K562 (cell line): Measurements from ENCODE around the gene TMEFF1. TPM values are rescaled to one million over a fixed set of nuclear protein-coding genes. Genes with fewer than 3 reads are reported as not detected.
"Not testable (repeated sequence)": the region's sequence is repeated elsewhere in the genome, so short reads cannot be mapped to it uniquely, and the experiment has no call there.

Experiments used
- ATAC-seq: fragments of 200-7000 bp; cut with Tn5 transposase; 3 replicates; pipeline ENCODE4 v1.9.1; 2020; ENCODE audit warnings: moderate library complexity
- BruUV-seq: library from RNA; stranded (reverse); fragments of 400-500 nt; replicated peaks from 2 replicates; lab custom pipeline; 2021; lab: Mats Ljungman, UMichigan
- CTCF ChIA-PET: fragments of 300-600 bp; formaldehyde crosslinking; extraction: SDS; loops from one replicate; lab custom pipeline; 2021; ENCODE audit warnings: low intra/inter-chr PET ratio; lab: Yijun Ruan, JAX
- POLR2A ChIA-PET: fragments of 300-600, 350-650 bp; sonication (Branson Sonifier 250); formaldehyde crosslinking; extraction: SDS; loops from one replicate; lab custom pipeline; 2021; ENCODE audit warnings: antibody characterized with exemption, inconsistent platforms; lab: Yijun Ruan, JAX
- DNase-seq, 4 experiments: peaks; one replicate each; pipeline versions ENCODE4 v3.0.0 to v3.0.0-alpha.2; 2011 to 2018; ENCODE audit warnings: low spot score in 3 of 4, mixed read lengths in 3 of 4; ENCODE audit errors: extremely low read depth in 1 of 4
- FAIRE-seq: peaks from 2 replicates; lab custom pipeline; 2011; peaks lifted over from hg19 to GRCh38; lab: Jason Lieb, UNC
- H2AFZ ChIP-seq: 2 replicates; pipeline ENCODE4 v1.6.0; 2011; ENCODE audit warnings: low read depth, low read length, control low read depth, inconsistent platforms
- H3K27ac ChIP-seq: fragments of 200-600 bp; 3 replicates; pipeline ENCODE4 v1.8.0; 2011; ENCODE audit warnings: low read depth, mild to moderate bottlenecking, control low read depth, inconsistent platforms, low read length, moderate library complexity, mixed read lengths; ENCODE audit errors: extremely low read depth
- H3K27me3 ChIP-seq, 2 experiments: fragments of 300-600 bp in 1 of 2; 2 replicates in 1 of 2; 3 replicates in 1 of 2; pipeline versions ENCODE4 v1.6.0 to v1.8.0; 2011; ENCODE audit warnings: inconsistent platforms in 2 of 2, low read length in 2 of 2, mild to moderate bottlenecking in 1 of 2, mixed read lengths in 1 of 2, moderate library complexity in 1 of 2; ENCODE audit not compliant: control insufficient read depth in 2 of 2, insufficient read depth in 2 of 2
- H3K36me3 ChIP-seq: fragments of 300-600 bp; 3 replicates; pipeline ENCODE4 v1.8.0; 2011; ENCODE audit warnings: mild to moderate bottlenecking, low read length, inconsistent platforms; ENCODE audit not compliant: control insufficient read depth, insufficient read depth
- H3K4me1 ChIP-seq, 2 experiments: fragments of 200-600 bp in 1 of 2; replicated peaks in 1 of 2; 2 replicates in 1 of 2; 3 replicates in 1 of 2; pipeline versions ENCODE4 v1.5.1 to v1.8.0; 2011; ENCODE audit warnings: inconsistent platforms in 2 of 2, low read length in 2 of 2, mild to moderate bottlenecking in 1 of 2, mixed read lengths in 1 of 2, moderate library complexity in 1 of 2; ENCODE audit not compliant: control insufficient read depth in 2 of 2, insufficient read depth in 2 of 2
- H3K4me2 ChIP-seq: 2 replicates; pipeline ENCODE4 v1.6.1; 2011; ENCODE audit warnings: low read length, control low read depth, inconsistent platforms, mixed read lengths; ENCODE audit not compliant: insufficient read depth
- H3K4me3 ChIP-seq: fragments of 200-600 bp; sonication (generic), shearing (Covaris generic); 2 replicates; pipeline ENCODE4 v1.5.1; 2016; ENCODE audit warnings: control low read depth, inconsistent platforms
- H3K79me2 ChIP-seq: fragments of 200-600 bp; 3 replicates; pipeline ENCODE4 v1.8.0; 2011; ENCODE audit warnings: low read length, inconsistent platforms; ENCODE audit not compliant: control insufficient read depth, insufficient read depth
- H3K9ac ChIP-seq, 2 experiments: 2 replicates each; pipeline versions ENCODE4 v1.6.0 to v1.6.1; 2011; ENCODE audit warnings: low read depth in 2 of 2, low read length in 2 of 2, control low read depth in 1 of 2, inconsistent platforms in 1 of 2, mild to moderate bottlenecking in 1 of 2, mixed read lengths in 1 of 2; ENCODE audit not compliant: insufficient read depth in 1 of 2
- H3K9me1 ChIP-seq: one replicate; pipeline ENCODE4 v1.6.0; 2011; ENCODE audit warnings: inconsistent platforms, mild to moderate bottlenecking, low read length, moderate library complexity; ENCODE audit not compliant: control insufficient read depth, insufficient read depth
- H3K9me3 ChIP-seq: replicated peaks from 2 replicates; pipeline ENCODE4 v1.5.1; 2011; ENCODE audit warnings: low read depth, low read length, inconsistent platforms; ENCODE audit not compliant: control insufficient read depth, insufficient read depth
- H4K20me1 ChIP-seq: replicated peaks from 2 replicates; pipeline ENCODE4 v1.6.1; 2011; ENCODE audit warnings: low read length, inconsistent platforms, mixed read lengths; ENCODE audit not compliant: control insufficient read depth, insufficient read depth
- BDP1 ChIP-seq: IDR thresholded peaks from 3 replicates; pipeline ENCODE4 v1.6.1; 2011; ENCODE audit not compliant: insufficient read length, insufficient read depth
- CEBPB ChIP-seq: fragments of 450-650 bp; IDR thresholded peaks from 2 replicates; pipeline ENCODE4 v1.6.1; 2016; ENCODE audit warnings: missing genetic modification characterization, missing compliant biosample characterization
- NCOA1 ChIP-seq: fragments of 450-650 bp; IDR thresholded peaks from 2 replicates; pipeline ENCODE4 v1.6.1; 2016; ENCODE audit warnings: low read depth
- SAP30 ChIP-seq: fragments of 200-600 bp; sonication (generic); IDR thresholded peaks from 2 replicates; pipeline ENCODE4 v1.6.1; 2012; ENCODE audit warnings: borderline replicate concordance, low read depth, mild to moderate bottlenecking, moderate library complexity, low read length, control low read depth, inconsistent platforms; ENCODE audit not compliant: insufficient read depth, poor library complexity, severe bottlenecking
- ZNF316 ChIP-seq: fragments of 450-650 bp; IDR thresholded peaks from 2 replicates; pipeline ENCODE4 v1.6.1; 2016
- WGBS: fragments of 100-300 bp; shearing (Covaris generic); methylation state at CpG from one replicate; pipeline ENCODE4 v1.1.6; 2016; ENCODE audit warnings: low coverage, mixed read lengths; ENCODE audit not compliant: insufficient coverage; ENCODE audit errors: missing lambda C conversion rate; 5-methylcytosine and 5-hydroxymethylcytosine counted together
- in situ Hi-C: fragments of 300-500 bp; cut with MboI; formaldehyde crosslinking; loops from 4 replicates; pipeline ENCODE4 v1.15.0; 2018; ENCODE audit warnings: inconsistent platforms, mixed read lengths
- intact Hi-C: fragments of 100-400 bp; cut with micrococcal nuclease; formaldehyde crosslinking; loops from 2 replicates; pipeline ENCODE4 v1.14.2; 2022
- polyA plus RNA-seq, 8 experiments: library from polyadenylated mRNA; depleted of rRNA in 4 of 8; stranded (reverse) in 5 of 8; unstranded in 3 of 8; fragments of >200 nt; fragmentation: Nextera tagmentation in 2 of 8; fragmentation: Illumina TruSeq in 1 of 8; extraction: Ambion mirVana in 2 of 8; extraction: Trizol in 1 of 8; gene quantifications; 2 replicates each; pipeline versions ENCODE4 v1.2.1 to v1.2.3, GENCODE V29; 2011 to 2014; ENCODE audit warnings: inconsistent platforms in 1 of 8, missing spikeins in 1 of 8
- total RNA-seq, 7 experiments: library from RNA; depleted of rRNA in 6 of 7; stranded (reverse); fragments of >200 nt in 6 of 7; fragmentation: Illumina TruSeq in 2 of 7; extraction: Trizol in 2 of 7; gene quantifications; 2 replicates each; pipeline versions ENCODE4 v1.2.1 to v1.2.3, GENCODE V29; 2011 to 2021; ENCODE audit warnings: low replicate concordance in 1 of 7

Gene TMEFF1
- total and polyA plus RNA-seq, 9 of the 15 experiments (the other 6 are each of a cell fraction or from before 2014, with no cell fraction given) = 0.07 to 1.1 (median 0.28) TPM; not detected in 2

DNA sequence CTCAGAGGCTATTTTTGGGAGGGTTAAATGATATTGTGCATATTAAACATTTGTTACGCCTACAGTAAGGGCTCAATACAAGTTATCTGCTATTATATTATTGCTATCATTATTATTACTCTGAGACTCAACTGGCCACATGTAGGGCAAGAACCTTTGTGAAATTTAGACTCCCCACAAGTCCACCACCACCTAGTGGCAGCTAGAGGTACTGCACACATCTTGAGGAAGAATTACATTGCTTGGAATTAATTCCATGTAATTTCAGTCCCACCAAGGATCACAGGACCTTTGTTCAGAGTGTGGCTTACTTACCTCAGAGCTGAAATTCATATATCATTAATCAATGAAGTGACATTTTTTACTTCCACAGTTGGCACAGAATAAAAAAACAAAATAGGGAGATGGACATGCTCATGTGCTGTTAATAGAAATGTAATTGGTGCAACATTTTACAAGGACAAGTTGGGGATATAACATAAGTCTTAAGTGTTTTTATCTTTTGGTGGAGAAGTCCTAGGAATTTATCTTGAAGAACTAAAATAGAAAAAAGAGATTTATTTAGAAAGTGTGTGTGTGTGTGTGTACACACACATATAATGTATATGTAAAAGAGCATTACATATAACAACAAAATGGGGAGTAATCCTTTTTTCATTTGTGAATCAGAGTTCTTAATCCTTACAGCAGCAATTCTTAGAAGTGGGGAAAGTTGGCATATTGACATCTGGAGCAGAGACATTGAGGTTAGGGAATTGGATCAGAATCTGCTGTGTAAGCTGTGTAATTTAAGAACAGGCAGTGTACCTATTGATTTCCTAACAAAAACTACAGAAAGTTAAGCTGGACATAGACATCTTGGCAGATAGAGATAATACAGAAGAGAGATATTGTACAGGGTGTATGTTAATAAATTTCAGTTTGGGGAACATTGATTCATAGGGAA, 34.8 kb upstream of the TMEFF1 start (continued):
- TF ChIP-seq NCOA1 (no peak), SAP30 (no peak)

DNA sequence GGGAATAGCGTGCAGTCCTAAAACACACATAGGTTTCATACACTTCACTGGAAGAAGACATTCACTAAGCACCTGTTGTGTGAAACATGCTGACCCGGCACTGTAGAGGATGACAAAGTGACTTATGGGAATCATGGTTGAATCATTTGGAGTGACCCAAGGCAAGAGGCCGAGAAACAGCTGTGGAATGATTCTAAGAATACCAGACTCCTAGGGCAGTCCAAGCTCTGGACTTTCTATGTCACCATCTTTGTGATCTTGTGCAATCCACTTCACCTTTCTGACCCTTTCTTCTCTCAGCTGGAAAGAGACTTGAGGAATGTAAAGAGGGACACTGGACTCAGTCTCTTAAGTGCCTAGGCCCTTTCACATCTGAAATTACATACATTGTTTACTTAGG, 32.9 kb upstream of the TMEFF1 start:
- Histone ChIP-seq H3K4me3 (no peak overlapping the region), H3K9me3 (no peaks in the 10 kb centered on the region), H3K36me3 (peaks cover 23% of the 10 kb centered on the region; the same call in 2 of the 3 replicates), H3K9ac (no peak overlapping the region), H3K4me1 (peaks cover 0 to 5% of the 10 kb centered on the region in 2 experiments; a peak in 1 of 5 replicates), H3K4me2 (no peak overlapping the region), H3K9me1 (no peaks in the 10 kb centered on the region), H3K27ac (no peak overlapping the region), H2AFZ (no peak overlapping the region), H3K79me2 (peaks cover 32% of the 10 kb centered on the region), H4K20me1 (no peaks in the 10 kb centered on the region), H3K27me3 (no peaks in the 10 kb centered on the region)
- FAIRE-seq (no peak), ATAC-seq (no peak), DNase-seq (no peak)
- TF ChIP-seq BDP1 (no peak), ZNF316 (peak; percentile 16; the same call in 1 of the 2 replicates), CEBPB (tag) (peak; percentile 60)
- no TSS peak for BruUV-seq
- ChIA-PET CTCF (no interaction called here), POLR2A (no interaction called here)
- in situ Hi-C loops = no loop called here
- 83% methylated on average over 3 of the region's 3 CpGs for WGBS
- intact Hi-C loops = no loop called here

- H3K4me3 ChIP-seq, H3K27me3 ChIP-seq, H3K27ac ChIP-seq, intact Hi-C loops, BruUV-seq, H3K4me2 ChIP-seq, H3K9me3 ChIP-seq, ATAC-seq, H4K20me1 ChIP-seq, H3K9ac ChIP-seq, DNase-seq, H2AFZ ChIP-seq, POLR2A ChIA-PET, CTCF ChIA-PET, H3K9me1 ChIP-seq, FAIRE-seq, in situ Hi-C loops, H3K4me1 ChIP-seq: not testable (repeated sequence)
- 77% methylated on average over 4 of the region's 5 CpGs for WGBS
- peaks cover 25% of the 10 kb centered on the region; the same call in 2 of the 3 replicates for H3K36me3 ChIP-seq
- H3K79me2 ChIP-seq = peaks cover 32% of the 10 kb centered on the region
Measured at GRCh38 chr9:100440487-100440886, 32.5 kb upstream of the TMEFF1 start.
